Aorta (tissue), 5 donors: ENCODE results near the gene PKNOX2. TPM values are rescaled to one million over a fixed set of nuclear protein-coding genes. Genes with fewer than 3 reads are reported as not detected.
A peak's percentile ranks its signal among the peaks of the same experiment; 100 is the strongest.

Experiments used
- ATAC-seq: fragments of 200-7000 bp; cut with Tn5 transposase; one replicate; pipeline ENCODE4 v1.9.1; 2022; ENCODE audit warnings: moderate library complexity; ENCODE audit not compliant: low FRiP score
- DNase-seq, 2 donors: peaks; one replicate each; pipeline ENCODE4 v3.0.0-alpha.2; 2020
- H3K27ac ChIP-seq, 2 donors: one replicate each; pipeline ENCODE4 v1.5.1; 2013; ENCODE audit warnings: low read length in 2 of 2, mild to moderate bottlenecking in 2 of 2, moderate library complexity in 2 of 2, control low read depth in 1 of 2, inconsistent platforms in 1 of 2, low read depth in 1 of 2
- H3K27me3 ChIP-seq, 2 donors: one replicate each; pipeline ENCODE4 v1.6.1; 2013; ENCODE audit warnings: control low read depth in 1 of 2, low read length in 1 of 2, mild to moderate bottlenecking in 1 of 2, moderate library complexity in 1 of 2; ENCODE audit not compliant: insufficient read depth in 2 of 2, control insufficient read depth in 1 of 2
- H3K36me3 ChIP-seq, 2 donors: one replicate each; pipeline ENCODE4 v1.6.1; 2013; ENCODE audit warnings: control low read depth in 1 of 2, low read length in 1 of 2, mild to moderate bottlenecking in 1 of 2; ENCODE audit not compliant: insufficient read depth in 2 of 2, control insufficient read depth in 1 of 2
- H3K4me1 ChIP-seq, 2 donors: one replicate each; pipeline ENCODE4 v1.6.1; 2013; ENCODE audit warnings: low read length in 2 of 2, control low read depth in 1 of 2, mild to moderate bottlenecking in 1 of 2, moderate library complexity in 1 of 2; ENCODE audit not compliant: insufficient read depth in 2 of 2, control insufficient read depth in 1 of 2
- H3K4me3 ChIP-seq, 2 donors: one replicate each; pipeline ENCODE4 v1.5.1; 2013; ENCODE audit warnings: low read length in 2 of 2, control low read depth in 1 of 2, mild to moderate bottlenecking in 1 of 2
- H3K9me3 ChIP-seq: one replicate; pipeline ENCODE4 v1.6.1; 2013; ENCODE audit warnings: mild to moderate bottlenecking, low read length; ENCODE audit not compliant: control insufficient read depth
- WGBS, 2 donors: extraction: QIAGEN DNeasy Blood & Tissue Kit; methylation state at CpG; one replicate each; pipeline ENCODE4 v1.1.7; 2013; 5-methylcytosine and 5-hydroxymethylcytosine counted together
- intact Hi-C, 2 donors: fragments of 100-400 bp; cut with DNase I; formaldehyde crosslinking; loops; one replicate each; pipeline versions ENCODE4 v1.14.2 to v1.15.0; 2022
- long read RNA-seq, 2 donors: library from polyadenylated mRNA; unstranded; transcript quantifications; one replicate each; pipeline ENCODE4 v2.0.0, GENCODE V29; 2020 to 2021
- polyA plus RNA-seq, 2 donors: library from polyadenylated mRNA; stranded (reverse); fragments of 200-250 nt; gene quantifications; one replicate each; pipeline ENCODE4 v1.2.3, GENCODE V29; 2013
- total RNA-seq, 2 donors: library from RNA; stranded (reverse); fragmentation: NEBNext Ultra II Directional; extraction: Animal tissue kit (Norgen Biotek cat#: 25700); gene quantifications; one replicate each; pipeline ENCODE4 v1.2.1, GENCODE V29; 2021
- donor health status: healthy with polysubstance abuse.
- donor health status: Bipolar disorder and iron deficiency.
- donor health status: DM: no; HTN: no; CAD: no.
- donor health status: DM: no; HTN: no; CAD: no.
- donor health status: DM: yes; HTN: yes; CAD: no.

The PKNOX2 gene, protein sequence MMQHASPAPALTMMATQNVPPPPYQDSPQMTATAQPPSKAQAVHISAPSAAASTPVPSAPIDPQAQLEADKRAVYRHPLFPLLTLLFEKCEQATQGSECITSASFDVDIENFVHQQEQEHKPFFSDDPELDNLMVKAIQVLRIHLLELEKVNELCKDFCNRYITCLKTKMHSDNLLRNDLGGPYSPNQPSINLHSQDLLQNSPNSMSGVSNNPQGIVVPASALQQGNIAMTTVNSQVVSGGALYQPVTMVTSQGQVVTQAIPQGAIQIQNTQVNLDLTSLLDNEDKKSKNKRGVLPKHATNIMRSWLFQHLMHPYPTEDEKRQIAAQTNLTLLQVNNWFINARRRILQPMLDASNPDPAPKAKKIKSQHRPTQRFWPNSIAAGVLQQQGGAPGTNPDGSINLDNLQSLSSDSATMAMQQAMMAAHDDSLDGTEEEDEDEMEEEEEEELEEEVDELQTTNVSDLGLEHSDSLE
- 10 to 100 TPM in 1 of 2 donors, 1 to 10 TPM in 1; 7.7 to 19.8 TPM for total RNA-seq
- polyA plus RNA-seq: 1 to 10 TPM; 1.8 to 3.9 TPM
- long read RNA-seq, donor 1, partial matches to known transcripts: 1 of 9 reads
- long read RNA-seq, donor 1, other reads (novel, unspliced or antisense): 8 of 9 reads
- long read RNA-seq, donor 2, partial matches to known transcripts: 7 of 24 reads
- long read RNA-seq, donor 2, other reads (novel, unspliced or antisense): 17 of 24 reads

DNA sequence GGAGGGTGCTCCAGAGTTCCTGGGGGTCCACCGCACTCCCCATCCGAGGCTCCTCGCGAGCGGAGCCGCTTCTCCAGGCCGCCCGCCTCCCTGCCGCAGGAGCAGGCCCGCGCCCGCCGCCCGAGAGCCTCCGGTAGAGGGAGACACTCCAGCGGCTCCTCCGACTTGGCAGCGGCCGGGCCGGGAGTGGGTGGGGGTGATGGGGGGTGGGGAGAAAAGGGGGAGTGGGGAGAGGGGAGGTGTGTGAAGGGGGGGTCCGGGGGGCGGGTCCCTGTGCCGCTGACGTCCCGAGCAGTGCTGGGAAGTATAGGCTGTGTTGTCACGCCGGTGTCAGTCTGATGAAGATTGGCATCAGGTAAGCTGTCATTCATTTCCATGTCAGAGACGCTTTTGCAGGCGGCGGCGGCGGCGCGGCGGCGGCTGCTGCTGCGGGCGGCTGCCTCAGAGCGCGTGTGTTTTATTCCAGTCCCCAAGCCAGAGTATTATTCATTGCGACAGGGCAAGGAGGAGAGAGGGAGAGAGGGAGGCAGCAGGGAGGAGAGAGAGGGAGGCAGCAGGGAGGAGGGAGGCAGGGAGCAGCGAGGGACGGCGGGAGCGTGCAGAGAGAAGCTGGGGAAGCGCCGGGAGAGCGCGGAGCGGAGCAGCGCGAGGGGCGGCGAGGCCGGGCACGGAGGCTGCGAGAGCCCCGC is at the start of gene PKNOX2:
Gene PKNOX2, plus strand, starts transcription at position 330 of the 689 bp plus-strand sequence. CDS start 186,555 bp downstream, outside the sequence.
- DNase-seq (peak; percentile 85 to 95), ATAC-seq (peak; percentile 90)
- Histone ChIP-seq H3K36me3 (no peaks in the 10 kb centered on the region), H3K27me3 (no peaks in the 10 kb centered on the region), H3K4me3 (peak within 1 kb of the TSS; percentile 75 to 93), H3K27ac (peak within 1 kb of the TSS; percentile 64 to 90), H3K9me3 (no peaks in the 10 kb centered on the region), H3K4me1 (no peaks in the 10 kb centered on the region)
- intact Hi-C loops: loop anchor here (1.0 to 5.0 kb wide), 9 partner anchors 42 to 243 kb away; no protein-coding TSS in a partner anchor
- 1% methylated on average over 53 to 58 of the region's 58 CpGs for WGBS, 2 donors

DNA sequence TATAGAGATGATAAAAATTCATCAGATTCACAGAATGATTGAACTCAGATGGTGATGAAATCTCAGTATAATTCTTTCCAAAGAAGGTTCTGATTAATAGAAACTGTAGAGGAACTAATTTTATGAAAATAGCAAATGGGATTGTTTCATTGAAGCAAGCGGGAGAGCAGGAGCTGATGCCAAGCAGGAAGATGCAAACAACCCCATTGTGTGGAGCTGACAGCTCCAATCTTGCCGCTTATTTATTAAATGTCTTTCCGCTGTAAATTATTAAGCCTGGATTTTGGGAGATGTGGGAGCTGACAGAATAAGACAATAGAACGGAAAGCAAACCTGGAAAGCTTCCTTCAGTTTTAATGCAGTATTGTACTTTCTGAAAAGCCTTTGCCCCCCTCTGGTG is 47.1 kb upstream of the PKNOX2 start:
- intact Hi-C loops: loop anchor here in 1 of 2 donors (10.0 kb wide), 1 partner anchor 163 kb away; the partner anchor contains the start of gene CCDC15
- WGBS, 2 donors: 73 to 81% methylated on average over 4 of the region's 4 CpGs
- Histone ChIP-seq H3K36me3 (no peaks in the 10 kb centered on the region), H3K27ac (no peak overlapping the region), H3K27me3 (no peaks in the 10 kb centered on the region), H3K4me1 (no peaks in the 10 kb centered on the region), H3K4me3 (no peak overlapping the region), H3K9me3 (no peaks in the 10 kb centered on the region)
- ATAC-seq (no peak), DNase-seq (no peak)

DNA sequence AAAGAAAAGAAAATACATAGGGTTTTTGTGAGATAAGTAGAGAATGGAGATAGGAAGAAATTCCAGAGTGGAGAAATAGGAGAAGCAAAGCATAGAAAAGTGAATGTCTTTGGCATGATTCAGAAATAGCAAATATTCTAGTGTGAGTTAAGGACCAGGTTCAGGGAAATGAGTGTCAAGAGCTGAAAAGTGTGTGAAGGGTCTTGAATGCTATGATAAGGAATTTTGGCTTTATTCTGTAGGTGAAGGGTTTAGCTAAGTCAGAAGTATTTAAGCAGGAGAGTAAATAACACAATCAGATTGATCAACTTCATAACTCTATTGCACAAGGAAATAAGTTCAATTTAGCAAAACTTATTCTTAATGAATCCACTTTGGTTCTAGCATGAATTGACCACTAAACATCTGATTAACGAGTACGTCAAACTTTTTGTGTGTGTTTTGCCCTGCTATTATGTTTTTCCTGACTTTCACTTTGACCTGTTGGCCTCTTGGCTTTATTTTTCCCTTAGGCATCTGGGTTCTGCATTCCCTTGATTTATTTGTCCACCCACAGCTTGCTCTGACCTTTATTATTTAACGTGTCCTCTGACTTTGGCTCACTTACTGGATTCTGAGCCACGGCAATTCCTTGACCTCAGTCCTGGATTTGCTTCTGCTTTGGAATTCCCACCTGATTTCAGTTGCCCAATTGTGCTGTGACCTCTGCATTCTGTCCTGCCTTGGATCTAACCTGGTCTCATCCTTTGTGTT is 41.2 kb upstream of the PKNOX2 start:
- H3K36me3 ChIP-seq: no peaks in the 10 kb centered on the region
- no peaks in the 10 kb centered on the region for H3K9me3 ChIP-seq
- no peaks in the 10 kb centered on the region for H3K4me1 ChIP-seq
- intact Hi-C loops: loop anchor here in 1 of 2 donors (5.0 kb wide), 1 partner anchor 39 kb away; the partner anchor contains the start of gene PKNOX2
- 67 to 71% methylated on average over 4 of the region's 4 CpGs for WGBS, 2 donors
- H3K4me3 ChIP-seq: no peak overlapping the region
- no peaks in the 10 kb centered on the region for H3K27me3 ChIP-seq
- DNase-seq (no peak), ATAC-seq (no peak)
- H3K27ac ChIP-seq: no peak overlapping the region

DNA sequence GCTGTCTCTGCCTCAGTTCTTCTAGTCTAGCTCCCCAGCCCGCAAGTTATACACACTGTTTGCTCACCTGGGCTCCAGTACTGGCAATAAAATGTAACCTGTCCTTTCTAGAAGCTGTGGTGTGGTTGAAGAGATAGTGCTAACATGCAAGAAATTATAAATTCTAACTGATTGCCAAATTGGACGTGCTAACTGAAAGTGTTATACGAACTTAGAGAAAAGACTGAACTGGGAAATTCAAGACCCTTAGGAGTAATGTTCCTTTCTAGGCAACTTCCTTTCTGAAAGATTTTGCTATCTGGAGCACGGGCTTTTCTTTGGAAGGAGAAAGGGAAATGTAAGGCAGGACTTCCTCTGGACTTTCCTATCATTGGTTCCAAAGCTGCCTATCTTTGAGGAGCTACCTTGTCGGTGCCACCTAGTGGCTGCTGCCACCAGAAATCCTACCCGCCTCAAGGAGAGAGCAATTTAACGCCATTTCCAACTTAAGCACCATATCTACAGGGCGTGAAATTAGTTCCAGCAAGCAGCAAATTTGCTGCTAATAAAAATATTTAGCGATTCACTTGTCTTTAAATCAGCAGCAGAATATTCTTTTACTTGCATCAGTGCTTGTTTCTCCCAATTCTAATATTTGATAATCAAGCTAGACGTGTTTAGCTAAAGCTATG is 40.5 kb upstream of the PKNOX2 start:
- Histone ChIP-seq H3K4me3 (no peak overlapping the region), H3K9me3 (no peaks in the 10 kb centered on the region), H3K27me3 (no peaks in the 10 kb centered on the region), H3K27ac (no peak overlapping the region), H3K36me3 (no peaks in the 10 kb centered on the region), H3K4me1 (no peaks in the 10 kb centered on the region)
- WGBS, 2 donors: 51 to 58% methylated on average over 10 of the region's 10 CpGs
- intact Hi-C loops: loop anchor here in 1 of 2 donors (5.0 kb wide), 1 partner anchor 38 kb away; the partner anchor contains the start of gene PKNOX2
- DNase-seq (peak in 1 of 2 donors; percentile 68), ATAC-seq (peak; percentile 69)

DNA sequence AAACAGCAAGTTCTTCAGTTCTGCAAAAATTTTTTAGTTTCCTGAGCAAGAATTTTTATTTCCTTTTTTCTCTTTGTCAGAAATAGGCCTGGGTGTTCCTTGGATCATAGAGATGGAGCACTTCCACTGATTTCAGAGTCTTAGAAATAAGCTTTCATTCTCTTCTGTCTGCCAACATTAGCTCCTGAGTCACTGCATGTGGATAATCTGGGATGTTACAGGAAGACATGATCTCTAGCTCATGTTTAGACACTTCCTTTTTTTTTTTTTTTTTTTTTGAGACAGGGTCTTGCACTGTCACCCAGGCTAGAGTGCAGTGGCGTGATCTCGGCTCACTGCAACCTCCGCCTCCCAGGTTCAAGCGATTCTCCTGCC is 39.9 kb upstream of the PKNOX2 start:
- WGBS, 2 donors: 96 to 98% methylated on average over 4 of the region's 4 CpGs
- intact Hi-C loops: loop anchor here in 1 of 2 donors (5.0 kb wide), 1 partner anchor 38 kb away; the partner anchor contains the start of gene PKNOX2
- Histone ChIP-seq H3K27ac (no peak overlapping the region), H3K4me3 (no peak overlapping the region), H3K27me3 (no peaks in the 10 kb centered on the region), H3K4me1 (no peaks in the 10 kb centered on the region), H3K9me3 (no peaks in the 10 kb centered on the region), H3K36me3 (no peaks in the 10 kb centered on the region)
- ATAC-seq (no peak), DNase-seq (no peak)

DNA sequence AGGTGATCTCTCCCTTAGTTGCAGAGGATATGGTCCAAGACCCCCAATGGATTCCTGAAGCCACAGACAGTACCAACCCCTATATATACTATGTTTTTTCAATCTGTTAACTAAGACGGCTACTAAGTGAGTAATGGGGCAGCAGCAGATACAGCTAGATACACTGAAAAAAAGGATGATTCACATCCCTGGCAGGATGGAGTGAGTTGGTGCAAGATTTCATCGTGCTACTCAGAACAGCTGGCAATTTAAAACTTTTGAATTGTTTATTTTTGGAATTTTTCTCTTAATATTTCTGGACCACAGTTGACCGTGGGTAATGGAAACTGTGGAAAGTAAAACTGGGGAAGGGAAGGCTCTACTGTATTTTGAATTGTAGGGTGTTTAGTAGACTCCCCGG is 36.1 kb upstream of the PKNOX2 start:
- no peak overlapping the region for H3K27ac ChIP-seq
- ATAC-seq (no peak), DNase-seq (no peak)
- H3K27me3 ChIP-seq: no peaks in the 10 kb centered on the region
- no peaks in the 10 kb centered on the region for H3K9me3 ChIP-seq
- intact Hi-C loops: no loop called here
- WGBS, 2 donors: 19 to 25% methylated on average over 4 of the region's 4 CpGs
- H3K36me3 ChIP-seq: no peaks in the 10 kb centered on the region
- H3K4me1 ChIP-seq: no peaks in the 10 kb centered on the region
- no peak overlapping the region for H3K4me3 ChIP-seq

DNA sequence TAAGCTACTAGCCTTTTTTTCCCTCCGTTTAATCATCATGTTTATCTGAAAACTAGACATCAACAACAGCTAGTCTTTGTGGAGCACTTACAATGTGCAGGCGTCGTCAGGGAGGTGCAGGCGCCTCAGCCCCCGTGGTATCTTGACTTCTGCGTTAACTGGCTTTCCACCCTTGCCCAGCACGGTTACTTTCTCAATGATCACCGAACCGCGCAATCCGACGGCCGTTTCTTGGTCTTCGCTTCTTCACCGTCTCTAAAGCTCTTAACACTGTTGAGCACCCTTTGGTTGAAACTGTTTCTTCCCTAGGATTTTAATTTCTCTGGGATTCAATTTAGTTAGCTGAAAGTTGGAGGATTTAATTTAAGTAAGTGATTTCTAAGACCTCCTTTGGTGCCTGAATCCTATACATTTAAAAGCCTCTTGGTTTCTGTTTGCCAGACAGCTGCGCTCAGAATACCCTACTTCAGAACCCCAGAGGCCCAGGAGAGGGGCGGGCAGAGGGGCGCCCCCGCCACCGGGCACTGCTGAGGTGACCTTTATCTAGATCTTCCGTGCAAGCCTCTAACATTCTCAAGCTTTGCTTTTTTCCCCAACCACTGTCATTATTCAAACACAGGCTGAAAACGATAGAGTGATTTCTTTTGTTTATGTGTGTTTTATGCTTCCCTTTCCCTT is 35.1 kb upstream of the PKNOX2 start:
- H3K27me3 ChIP-seq: no peaks in the 10 kb centered on the region
- ATAC-seq (no peak), DNase-seq (no peak)
- WGBS, 2 donors: 78 to 82% methylated on average over 22 of the region's 22 CpGs
- no peak overlapping the region for H3K27ac ChIP-seq
- intact Hi-C loops: no loop called here
- H3K36me3 ChIP-seq: no peaks in the 10 kb centered on the region
- H3K9me3 ChIP-seq: no peaks in the 10 kb centered on the region
- H3K4me3 ChIP-seq: no peak overlapping the region
- no peaks in the 10 kb centered on the region for H3K4me1 ChIP-seq
